GM19467 (cell line): ENCODE data around the gene MLXIPL.
"Not testable (repeated sequence)": the region's sequence is repeated elsewhere in the genome, so short reads cannot be mapped to it uniquely, and the experiment has no call there.

ENCODE experiments used
- ATAC-seq: cut with Tn5 transposase; IDR thresholded peaks from one replicate; pipeline ENCODE4 v1.9.1; 2021; ENCODE audit warnings: mild to moderate bottlenecking, moderate library complexity; ENCODE audit not compliant: unreplicated experiment

MLXIPL gene

DNA sequence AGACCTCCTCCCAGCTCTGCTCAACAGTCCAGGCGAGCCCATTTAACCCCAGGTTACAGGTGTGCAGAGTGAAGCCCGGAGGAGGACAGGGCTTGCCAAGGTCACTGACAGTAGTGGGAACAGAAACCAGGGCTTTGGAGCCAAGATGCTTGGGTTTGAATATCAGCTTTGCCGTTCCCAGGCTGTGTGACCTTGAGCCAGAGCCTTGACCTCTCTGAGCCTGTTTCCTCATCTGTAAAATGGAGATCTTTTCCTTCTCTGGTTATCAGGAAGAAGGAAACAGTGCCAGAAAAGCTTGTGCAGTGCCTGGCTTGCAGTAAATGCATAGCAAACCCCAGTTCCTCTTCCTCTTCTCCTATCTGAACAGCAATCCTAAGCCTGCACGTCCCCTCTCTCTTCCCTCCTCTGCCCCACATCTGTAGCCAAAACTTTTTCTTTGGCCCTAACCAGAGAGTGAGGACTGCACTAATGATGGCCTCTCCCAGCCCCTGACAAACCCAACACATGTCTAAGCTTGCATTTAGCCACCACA is 21.4 kb upstream of the MLXIPL start:
- no peak for ATAC-seq

DNA sequence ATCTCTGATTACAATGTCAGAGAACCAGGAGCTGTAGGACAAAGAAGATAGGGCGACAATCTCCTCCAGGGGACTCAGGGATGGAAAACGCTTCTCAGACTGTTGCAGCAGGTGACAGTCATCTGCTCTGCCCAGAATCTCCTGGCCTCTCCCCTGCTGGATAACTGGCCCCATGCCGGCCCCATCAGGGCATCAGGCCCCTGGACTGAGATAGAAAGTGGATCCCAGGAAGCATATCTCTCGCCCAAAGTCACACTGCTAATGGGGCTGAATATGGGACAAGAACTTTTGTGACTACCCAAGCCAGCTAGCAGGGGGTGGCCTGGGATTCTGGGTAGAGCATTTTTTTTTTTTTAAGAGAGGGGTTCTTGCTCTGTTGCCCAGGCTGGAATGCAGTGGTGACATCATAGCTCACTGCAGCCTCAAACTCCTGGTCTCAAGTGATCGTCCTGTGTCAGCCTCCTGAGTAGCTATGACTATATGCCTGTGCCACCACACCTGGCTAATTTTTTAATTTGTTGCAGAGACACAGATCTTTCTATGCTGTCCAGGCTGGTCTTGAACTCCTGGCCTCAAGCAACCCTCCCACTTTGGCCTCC is 20.5 kb upstream of the MLXIPL start:
- no peak for ATAC-seq

DNA sequence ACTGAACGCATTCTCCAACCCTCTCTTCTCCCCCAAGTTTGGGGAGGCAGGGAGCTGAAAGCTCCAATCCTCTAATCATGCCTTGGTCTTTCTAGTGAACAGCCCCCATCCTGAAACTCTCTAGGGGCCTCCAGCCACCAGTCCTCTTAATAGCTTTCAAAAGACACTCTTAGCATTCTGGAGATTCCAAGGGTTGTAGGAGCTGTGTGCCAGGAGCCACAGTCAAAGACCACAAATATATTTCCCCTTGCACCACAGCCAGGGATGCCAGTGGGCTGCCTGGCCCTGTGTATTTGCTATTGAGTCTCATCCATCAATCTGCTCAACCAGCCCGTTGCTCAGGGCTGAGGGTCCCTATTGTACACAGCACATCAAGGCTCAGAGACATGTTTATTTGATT is 18.5 kb upstream of the MLXIPL start:
- no peak for ATAC-seq

DNA sequence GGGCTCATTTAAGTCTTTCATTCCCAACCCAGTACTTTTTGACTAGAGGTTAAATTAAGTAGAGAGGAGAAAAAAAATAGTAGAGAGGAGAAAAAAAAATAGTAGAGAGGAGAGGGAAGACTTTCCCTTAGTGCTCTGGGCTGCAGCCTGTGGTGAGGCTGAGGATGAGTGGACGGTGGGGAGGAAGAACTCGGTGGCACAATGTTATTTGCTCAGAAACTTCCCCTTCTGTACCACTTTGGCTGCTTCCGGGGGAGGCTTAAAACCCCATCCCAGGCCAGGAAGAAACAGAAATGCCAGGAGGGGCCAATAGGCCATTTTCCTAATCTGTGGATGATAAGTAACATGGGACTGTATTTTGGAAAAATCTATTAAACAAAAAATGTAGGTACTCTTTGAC is 14.6 kb upstream of the MLXIPL start:
- ATAC-seq, result no peak

DNA sequence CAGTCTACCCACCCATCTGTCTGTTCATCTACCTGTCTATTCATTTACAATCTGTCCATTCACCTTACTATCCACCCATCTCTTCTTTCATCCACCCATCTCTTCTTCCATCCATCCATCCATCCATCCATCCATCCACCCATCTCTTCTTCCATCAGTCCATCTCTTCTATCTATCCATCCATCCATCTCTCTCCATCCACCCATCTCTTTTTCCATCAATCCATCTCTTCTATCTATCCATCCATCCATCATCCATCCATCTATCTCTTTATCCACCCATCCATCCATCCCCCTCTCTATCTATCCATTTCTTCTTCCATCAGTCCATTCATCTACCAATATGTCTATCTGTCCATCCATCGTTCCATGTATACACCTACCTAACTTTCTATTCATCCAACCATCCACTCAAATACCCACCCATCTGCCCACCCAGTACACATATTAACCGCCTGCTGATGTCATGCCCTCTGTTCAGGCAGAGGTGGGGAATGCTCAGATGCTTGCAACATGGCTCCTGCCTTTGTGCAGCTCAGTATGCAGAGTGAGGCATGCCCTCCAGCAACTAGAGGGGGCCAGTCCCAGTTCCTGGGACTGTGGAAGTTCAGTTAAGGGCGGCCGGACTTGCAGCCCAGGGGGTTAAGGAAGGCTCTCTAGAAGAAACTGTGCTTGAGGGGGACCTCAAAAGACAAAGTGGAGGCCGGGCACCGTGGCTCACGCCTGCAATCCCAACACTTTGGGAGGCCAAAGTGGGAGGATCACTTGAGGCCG is 11.3 kb upstream of the MLXIPL start:
- ATAC-seq, result no peak

DNA sequence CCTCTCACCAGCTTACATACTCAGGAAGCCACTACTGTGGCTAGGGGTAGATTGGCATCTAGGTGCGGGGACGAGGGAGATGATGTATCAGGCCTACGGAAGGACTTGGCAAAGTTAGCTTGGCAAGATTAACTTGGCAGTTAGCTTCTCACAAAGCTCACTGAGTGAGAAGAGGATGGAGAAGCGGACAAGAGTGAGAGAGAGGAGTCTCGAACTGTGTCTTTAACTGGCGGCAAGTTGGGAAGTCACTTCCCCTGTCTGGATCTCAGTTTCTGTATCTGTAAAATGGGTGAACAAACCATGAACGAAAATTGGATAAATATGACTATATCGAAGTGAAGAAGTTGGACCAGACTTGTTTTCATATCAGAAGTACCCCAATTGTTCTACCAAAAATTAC is 9.5 kb upstream of the MLXIPL start:
- ATAC-seq, result no peak

DNA sequence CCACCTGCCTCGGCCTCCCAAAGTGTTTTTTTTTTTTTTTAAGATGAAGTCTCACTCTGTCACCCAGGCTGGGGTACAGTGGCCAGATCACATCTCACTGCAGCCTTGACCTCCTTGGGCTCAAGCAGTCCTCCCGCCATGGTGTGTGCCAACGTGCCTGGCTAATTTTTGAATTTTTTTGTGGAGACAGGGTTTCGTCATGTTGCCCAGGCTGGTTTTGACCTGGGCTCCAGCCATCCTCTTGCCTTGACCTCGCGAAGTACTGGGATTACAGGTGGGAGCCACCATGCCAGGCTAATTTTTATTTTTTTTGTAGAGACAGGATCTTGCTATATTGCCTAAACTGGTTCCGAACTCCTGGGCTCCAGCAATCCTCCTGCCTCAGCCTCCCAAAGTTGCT is 9.0 kb upstream of the MLXIPL start:
- ATAC-seq, result no peak

DNA sequence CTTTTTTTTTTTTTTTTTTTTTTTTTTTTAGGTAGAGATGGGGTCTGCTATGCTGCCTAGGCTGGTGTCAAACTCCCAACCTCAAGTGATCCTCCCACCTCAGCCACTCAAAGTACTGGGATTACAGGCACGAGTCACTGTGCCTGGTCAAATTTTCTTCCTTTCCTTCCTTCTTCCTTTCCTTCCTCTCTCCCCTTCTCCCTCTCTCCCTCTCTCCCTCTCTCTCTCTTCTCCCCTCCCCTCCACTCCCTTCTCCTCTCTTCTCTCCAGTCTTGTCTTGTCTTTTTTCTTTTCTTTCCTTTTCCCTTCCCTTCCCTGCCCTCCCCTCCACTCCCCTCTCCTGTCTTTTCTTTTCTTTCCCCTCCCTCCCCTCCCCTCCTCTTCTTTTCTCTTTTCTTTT is 7.2 kb upstream of the MLXIPL start:
- ATAC-seq, result no peak

DNA sequence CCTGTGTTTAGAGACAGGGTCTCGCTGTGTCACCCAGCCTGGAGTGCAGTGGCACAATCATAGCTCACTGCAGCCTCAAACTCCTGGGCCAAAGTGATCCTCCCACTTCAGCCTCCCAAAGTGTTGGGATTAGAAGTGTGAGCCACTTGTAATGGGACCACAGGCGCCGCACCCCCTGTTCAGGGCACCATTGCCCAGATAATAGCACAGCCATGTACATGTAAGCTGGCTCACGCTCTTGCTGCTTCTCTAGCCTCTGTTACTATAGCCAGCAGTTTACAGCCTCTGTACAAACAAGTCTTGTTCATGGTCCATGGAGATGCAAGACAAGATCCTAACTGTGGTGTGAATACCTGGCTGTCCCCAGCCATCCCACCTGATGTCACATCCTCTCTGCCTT is 4.2 kb upstream of the MLXIPL start:
- ATAC-seq, result no peak

DNA sequence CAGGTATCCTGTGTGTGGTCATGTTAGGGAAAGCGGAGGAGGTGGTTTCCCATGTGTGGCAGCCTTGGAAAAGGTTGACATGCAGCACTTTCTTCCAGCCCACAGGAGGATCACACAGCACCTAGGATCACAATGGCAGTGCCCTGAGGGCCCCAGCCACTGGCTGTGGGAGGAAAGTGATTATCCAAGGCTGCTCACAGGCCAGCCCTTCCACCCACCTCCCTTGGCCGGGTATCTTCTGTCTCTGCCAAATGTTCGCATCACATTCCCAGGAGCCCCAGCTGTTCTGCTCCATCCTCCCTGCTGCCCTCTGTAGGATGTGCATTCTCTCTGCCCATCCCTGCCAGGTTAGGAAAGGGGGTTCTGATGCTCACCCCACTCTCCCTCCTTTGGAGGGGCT is 2.5 kb upstream of the MLXIPL start:
- no peak for ATAC-seq

DNA sequence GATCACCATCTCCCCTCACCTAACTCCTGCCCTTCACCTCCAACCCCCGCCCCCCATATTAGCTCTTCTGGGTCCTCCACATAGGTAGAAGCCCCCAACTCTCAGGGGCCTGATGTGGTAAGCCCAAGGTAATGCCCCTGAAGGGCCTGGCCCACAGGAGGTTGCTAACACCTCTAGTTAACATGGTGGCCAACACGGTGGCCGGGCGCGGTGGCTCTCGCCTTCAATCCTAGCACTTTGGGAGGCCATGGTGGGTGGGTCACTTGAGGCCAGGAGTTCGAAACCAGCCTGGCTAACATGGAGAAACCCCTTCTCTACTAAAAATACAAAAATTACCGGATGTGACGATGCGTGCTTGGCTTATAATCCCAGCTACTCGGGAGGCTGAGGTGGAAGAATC is 954 bp upstream of the MLXIPL start:
- no peak for ATAC-seq

DNA sequence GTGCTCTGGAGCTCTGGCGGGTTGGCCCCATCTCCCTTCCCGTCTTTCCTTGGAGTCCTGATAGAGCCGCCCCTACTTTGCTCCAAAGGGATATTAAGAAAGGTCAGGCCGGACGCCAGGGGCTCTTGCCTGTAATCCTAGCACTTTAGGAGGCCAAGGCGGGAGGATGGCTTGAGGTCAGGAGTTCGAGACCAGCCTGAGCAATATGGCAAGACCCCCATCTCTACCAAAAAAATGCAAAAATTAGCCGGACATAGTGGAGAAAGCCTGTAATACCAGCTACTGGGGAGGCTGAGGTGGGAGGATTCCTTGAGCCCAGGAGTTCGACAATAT is 313 bp upstream of the MLXIPL start:
- ATAC-seq, result no peak

DNA sequence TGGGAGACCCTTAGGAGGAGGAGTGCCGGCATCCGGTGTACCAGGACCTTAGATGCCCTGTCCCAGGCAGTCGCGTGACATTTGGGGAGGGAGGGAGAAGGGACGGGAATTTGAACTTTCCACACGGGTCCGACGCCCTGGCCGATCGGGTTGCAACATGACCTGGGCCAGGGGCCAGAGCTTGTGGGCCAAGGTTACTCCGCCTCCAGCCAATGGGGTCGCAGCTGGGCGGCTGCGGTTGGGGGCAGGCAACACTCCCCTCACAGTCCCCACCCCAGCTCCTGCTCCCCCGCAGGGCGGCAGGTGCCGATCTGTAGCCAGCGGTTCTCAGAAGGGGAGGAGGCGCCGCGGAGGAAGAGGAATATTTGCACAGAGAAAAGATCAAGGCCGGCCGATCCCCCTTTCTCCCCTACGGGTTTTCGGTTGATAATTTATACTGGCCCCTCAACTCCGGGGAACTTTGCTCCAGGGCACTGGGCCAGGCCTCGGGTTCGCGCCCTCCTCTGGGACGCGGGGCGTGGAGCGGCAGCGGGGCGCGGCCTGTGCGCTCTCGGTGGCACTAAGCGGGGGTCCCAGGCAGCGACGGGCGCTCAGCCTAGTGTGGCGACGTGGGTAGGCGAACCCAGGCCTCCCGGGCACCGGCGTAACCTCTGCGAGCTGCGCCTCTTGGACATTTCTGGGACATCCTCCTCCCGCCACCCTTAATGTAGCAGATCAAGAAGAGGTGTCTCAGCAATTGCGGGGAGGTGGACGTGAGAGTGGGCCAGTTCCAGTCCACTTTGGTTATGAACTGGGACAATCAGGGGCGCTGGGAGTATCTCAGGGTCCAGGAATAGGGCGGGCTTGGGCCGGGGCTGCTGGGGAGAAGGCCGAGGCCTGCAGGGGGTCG is 1.2 kb downstream of the MLXIPL start:
- ATAC-seq, result no peak

DNA sequence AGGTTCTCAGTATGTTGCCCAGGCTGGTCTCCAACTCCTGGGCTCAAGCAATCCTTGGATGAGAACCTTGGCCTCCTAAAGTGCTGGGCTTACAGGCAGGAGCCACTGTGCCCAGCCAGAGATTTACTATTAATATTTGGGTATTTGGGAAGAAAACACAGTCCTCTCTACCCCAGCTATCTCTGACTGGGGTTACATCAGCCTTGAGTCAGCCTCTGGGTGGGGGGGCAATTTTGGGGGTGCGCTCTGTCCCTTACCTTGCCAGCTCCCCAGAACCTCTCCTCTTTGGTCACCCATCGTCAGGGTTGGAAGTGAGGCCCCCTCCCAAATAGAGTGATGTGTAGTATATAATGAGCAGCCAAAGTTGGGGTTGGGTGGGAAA is 1.8 kb downstream of the MLXIPL start:
- no peak for ATAC-seq

DNA sequence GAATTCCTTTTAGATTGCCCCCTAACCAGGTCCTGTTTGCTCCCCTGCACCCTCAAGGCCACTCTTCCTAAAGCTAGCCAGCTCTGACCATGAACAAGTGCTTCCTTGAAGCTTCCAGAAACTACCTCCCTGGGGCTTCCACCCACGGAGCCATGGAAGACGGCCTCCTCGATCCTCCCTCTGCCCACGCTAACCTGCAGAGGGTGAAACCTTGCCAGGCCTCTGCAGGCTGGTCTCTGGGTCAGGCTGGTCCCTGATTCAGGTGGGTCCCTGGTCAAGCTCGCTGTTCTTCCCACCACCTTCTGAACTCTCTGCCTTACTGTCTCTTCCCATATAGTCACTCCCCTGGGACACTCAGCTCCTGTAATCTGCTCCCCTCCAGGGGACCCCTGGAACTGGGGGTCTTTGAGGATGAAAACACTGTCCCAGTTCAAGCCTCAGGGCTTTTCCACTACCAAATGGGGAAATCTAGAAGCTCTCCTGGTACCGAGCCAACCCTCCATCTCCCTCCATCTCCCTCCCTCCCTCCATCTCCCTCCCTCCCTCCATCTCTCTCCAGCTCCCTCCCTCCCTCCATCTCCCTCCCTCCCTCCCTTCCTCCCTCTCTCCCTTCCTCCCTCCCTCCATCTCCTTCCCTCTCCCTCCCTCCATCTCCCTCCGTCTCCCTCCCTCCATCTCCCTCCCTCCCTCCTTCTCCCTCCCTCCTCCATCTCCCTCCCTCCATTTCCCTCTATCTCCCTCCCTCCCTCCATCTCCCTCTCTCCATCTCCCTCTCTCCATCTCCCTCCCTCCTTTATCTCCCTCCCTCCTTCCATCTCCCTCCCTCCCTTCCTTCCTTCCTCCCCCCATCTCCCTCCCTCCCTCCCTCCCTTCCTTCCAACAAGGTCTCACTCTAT is 2.9 kb downstream of the MLXIPL start:
- ATAC-seq, result no peak

DNA sequence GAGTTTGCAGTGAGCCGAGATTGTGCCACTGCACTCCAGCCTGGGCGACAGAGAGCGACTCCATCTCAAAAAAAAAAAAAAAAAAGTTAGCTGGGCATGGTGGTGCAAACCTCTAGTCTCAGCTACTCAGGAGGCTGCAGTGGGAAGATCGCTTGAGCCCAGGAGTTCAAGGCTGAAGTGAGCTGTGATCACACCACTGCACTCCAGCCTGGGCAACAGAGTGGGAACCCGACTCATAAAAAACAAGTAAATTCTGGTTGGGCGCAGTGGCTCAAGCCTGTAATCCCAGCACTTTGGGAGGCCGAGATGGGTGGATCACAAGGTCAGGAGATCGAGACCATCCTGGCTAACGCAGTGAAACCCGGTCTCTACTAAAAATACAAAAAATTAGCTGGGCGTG is 4.9 kb downstream of the MLXIPL start:
- not testable (repeated sequence) for ATAC-seq

DNA sequence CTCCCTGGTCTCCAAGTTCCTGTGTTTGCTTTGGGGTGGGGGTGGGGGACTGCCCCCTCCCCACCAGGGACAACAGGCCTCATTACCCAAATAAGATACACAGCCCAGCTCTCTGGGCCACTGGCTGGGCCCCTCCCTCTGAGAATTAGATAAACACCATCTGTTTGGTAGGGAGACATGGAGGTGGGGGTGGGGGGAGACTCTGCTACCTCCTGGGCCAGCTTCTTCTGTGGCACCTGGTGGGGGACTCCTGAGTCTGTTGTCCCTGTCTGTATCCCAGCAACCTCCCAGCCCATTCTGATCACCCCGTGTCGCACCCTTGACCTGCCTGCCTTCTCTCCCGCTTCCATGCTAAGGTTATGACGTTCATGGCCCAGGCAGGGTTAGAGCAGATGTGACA is 5.8 kb downstream of the MLXIPL start:
- no peak for ATAC-seq

DNA sequence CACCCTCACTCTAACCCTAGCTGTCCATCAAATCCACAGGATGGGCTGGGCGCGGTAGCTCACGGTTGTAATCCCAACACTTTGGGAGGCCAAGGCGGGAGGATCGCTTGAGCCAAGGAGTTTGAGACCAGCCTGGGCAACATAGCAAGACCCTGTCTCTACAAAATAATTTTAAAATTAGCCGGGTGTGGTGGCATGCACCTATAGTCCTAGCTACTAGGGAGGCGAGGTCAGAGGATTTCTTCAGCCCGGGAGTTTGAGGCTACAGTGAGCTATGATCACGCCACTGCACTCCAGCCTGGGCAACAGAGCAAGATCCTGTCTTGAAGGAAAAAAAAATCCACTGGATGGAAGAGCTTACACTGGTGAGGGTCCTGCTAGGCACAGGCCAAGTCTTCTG is 6.8 kb downstream of the MLXIPL start:
- not testable (repeated sequence) for ATAC-seq

DNA sequence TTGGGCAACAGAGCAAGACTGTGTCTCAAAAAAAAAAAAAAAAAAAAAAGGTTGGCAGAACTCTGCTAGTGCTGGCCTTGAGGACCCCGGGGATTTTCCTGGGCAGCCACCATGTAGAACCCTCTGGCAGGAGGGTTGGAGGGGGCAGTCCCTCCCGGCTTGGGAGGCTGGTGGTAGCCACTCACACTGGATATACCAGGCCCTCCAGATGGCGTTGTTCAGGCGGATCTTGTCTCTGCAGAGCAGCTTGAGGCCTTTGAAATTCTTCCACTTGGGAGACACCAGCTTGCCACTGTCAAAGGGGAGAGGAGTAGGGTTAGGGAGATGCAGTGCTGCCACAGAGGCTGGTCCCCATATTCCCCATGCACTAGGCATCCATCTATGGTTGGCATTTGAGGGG is 8.4 kb downstream of the MLXIPL start:
- ATAC-seq, result no peak

DNA sequence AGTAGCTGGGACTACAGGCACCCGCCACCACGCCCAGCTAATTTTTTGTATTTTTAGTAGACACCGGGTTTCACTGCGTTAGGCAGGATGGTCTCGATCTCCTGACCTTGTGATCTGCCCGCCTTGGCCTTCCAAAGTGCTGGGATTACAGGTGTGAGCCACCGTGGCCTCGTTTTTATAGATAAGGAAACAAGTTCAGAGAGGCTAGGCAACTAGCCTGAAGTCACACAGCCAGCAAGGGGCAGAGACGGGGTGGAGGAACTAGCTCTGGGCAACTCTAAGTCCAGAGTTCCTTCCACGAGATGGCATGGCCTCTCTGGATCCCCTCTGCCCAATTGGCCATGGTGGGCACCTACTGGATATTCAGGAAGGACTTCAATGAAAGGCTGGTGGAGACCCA is 9.4 kb downstream of the MLXIPL start:
- ATAC-seq, result not testable (repeated sequence)
